Right lobe of liver (tissue), 4 donors: ENCODE data around the gene CCDC97.

Source experiments
- POLR2A ChIP-seq: fragments of 450-650 bp; IDR thresholded peaks from one replicate; pipeline ENCODE4 v1.6.1; 2017; ENCODE audit warnings: antibody characterized with exemption, mild to moderate bottlenecking
- TF ChIP-seq, protein P1 (sequence below), 4 donors: fragments of 200-600 bp in 3 of 4; fragments of 450-650 bp in 1 of 4; IDR thresholded peaks; one replicate each; pipeline versions ENCODE4 v1.5.1 to v1.8.0; 2016 to 2022; ENCODE audit warnings: antibody characterized with exemption in 4 of 4, mild to moderate bottlenecking in 2 of 4
- donor health status: DM: no; HTN: no; CAD: no.
- donor health status: DM: no; HTN: no; CAD: no.
- donor health status: DM: no; HTN: yes; CAD: no.

DNA sequence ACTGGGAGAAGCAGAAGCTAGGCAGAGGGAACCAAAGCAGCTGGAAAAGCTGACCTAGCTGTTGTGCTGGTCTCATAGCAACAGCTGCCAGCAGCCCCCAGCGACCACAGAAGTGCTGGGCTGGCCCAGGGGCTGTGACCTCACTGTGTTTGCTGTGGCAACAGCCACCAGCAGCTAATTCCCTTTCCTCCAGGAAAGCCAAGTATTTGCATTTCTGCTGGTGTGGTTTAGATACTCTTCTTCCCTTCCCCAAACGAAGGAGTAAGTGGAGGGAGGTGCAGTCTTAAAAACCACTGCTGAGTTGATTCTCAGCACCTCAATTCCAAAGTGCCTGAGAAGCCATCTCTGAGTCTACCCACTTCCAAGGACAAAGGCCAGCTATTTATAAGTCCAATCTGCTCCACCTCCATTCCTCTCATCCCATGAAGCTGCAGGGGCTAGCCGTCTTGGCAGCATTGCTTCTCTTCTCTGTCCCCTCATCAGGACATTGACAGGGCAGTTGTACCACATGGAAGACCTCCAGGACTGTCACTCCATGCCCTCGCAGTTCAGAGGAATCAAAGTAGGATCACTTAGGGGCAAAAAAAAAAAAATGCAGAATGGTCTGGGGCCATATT, 11.5 kb upstream of the CCDC97 start:
- TF ChIP-seq, protein P1, sequence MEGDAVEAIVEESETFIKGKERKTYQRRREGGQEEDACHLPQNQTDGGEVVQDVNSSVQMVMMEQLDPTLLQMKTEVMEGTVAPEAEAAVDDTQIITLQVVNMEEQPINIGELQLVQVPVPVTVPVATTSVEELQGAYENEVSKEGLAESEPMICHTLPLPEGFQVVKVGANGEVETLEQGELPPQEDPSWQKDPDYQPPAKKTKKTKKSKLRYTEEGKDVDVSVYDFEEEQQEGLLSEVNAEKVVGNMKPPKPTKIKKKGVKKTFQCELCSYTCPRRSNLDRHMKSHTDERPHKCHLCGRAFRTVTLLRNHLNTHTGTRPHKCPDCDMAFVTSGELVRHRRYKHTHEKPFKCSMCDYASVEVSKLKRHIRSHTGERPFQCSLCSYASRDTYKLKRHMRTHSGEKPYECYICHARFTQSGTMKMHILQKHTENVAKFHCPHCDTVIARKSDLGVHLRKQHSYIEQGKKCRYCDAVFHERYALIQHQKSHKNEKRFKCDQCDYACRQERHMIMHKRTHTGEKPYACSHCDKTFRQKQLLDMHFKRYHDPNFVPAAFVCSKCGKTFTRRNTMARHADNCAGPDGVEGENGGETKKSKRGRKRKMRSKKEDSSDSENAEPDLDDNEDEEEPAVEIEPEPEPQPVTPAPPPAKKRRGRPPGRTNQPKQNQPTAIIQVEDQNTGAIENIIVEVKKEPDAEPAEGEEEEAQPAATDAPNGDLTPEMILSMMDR (IDR thresholded peaks at IDR 0.05), result no peak
- TF ChIP-seq POLR2A, result peak; percentile 27
